PC-3 (cell line): ENCODE measurements around the gene ASPSCR1.

Experiments used
- EZH2phosphoT487 ChIP-seq: fragments of 300-600 bp; sonication (generic); IDR thresholded peaks from 2 replicates; pipeline ENCODE4 v1.6.1; 2018; ENCODE audit warnings: mild to moderate bottlenecking, antibody characterized with exemption, low read length, borderline replicate concordance
- TF ChIP-seq, protein P1 (sequence below): fragments of 300-600 bp; sonication (generic); conservative IDR thresholded peaks from 2 replicates; pipeline ENCODE4 v1.5.1; 2017; ENCODE audit warnings: antibody characterized with exemption, low read depth, mild to moderate bottlenecking, low read length

DNA sequence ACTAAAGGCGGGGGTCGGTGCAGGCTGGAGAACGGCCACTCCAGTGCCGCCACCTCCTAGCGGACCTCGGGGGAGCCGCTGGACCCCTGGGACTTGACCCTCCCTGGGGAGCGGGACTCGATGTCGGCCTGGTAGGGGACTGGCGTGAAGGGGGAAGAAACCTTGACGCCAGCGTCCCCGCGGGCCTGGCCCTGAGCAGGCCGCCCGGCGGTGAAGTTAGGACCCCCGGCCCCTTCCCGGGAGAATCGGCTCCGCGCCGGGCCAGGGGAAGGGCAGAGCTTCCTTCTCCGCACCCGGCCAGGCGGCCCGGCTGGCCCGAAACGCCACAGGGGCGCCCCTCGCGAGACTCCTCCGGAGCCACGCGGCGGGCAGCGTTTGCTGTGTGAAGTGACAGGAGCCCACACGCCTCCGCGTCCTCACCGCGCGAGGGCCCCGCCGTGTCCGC, 87.8 kb downstream of the ASPSCR1 start:
- no peak for TF ChIP-seq EZH2phosphoT487
- TF ChIP-seq, protein P1, sequence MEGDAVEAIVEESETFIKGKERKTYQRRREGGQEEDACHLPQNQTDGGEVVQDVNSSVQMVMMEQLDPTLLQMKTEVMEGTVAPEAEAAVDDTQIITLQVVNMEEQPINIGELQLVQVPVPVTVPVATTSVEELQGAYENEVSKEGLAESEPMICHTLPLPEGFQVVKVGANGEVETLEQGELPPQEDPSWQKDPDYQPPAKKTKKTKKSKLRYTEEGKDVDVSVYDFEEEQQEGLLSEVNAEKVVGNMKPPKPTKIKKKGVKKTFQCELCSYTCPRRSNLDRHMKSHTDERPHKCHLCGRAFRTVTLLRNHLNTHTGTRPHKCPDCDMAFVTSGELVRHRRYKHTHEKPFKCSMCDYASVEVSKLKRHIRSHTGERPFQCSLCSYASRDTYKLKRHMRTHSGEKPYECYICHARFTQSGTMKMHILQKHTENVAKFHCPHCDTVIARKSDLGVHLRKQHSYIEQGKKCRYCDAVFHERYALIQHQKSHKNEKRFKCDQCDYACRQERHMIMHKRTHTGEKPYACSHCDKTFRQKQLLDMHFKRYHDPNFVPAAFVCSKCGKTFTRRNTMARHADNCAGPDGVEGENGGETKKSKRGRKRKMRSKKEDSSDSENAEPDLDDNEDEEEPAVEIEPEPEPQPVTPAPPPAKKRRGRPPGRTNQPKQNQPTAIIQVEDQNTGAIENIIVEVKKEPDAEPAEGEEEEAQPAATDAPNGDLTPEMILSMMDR: no peak
